Activated naive CD4-positive, alpha-beta T cell treated with Interleukin-2 at 50 U/mL for 16 hours (primary cell): Measurements from ENCODE around the gene TSPO.

Source experiments
- DNase-seq: peaks from one replicate; pipeline ENCODE4 v3.0.0-alpha.2; 2020

Gene TSPO

DNA sequence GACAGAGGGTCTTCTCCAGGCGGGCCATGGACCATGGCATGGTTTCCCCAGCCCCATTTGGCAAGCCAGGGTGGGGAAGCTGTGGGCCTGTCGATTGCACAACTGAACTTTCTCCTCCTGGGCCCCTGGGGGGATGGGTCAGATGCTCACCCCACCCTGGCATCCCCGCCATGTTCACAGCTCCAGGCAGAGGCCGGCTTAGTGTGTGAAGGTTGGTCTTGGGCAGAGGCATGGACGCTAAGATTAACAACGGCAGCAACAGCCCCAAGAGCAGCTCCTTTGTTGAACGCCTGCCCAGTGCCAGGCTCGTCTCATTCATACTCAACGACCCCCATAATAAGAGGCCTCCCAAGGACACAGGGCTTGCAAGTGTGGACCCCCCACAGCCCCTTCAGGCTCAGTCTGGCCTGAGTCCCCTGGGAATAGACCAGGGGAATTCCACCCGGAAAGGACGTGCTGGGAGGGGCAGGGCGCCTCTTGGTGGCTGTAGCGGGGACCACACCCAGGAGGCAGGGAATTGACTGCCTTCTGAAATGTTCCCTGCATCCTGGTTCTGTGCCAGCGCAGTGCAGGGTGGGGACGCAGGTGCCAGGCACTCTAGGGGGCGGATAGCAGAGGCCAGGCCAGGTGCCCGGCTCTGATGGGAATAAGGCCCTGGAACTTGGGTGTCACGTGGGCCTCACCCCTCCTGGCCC, 8.3 kb downstream of the TSPO start:
- no peak for DNase-seq

GRCh38 chr22:43160497-43161126, 9.3 kb downstream of the TSPO start:
- DNase-seq = no peak

DNA sequence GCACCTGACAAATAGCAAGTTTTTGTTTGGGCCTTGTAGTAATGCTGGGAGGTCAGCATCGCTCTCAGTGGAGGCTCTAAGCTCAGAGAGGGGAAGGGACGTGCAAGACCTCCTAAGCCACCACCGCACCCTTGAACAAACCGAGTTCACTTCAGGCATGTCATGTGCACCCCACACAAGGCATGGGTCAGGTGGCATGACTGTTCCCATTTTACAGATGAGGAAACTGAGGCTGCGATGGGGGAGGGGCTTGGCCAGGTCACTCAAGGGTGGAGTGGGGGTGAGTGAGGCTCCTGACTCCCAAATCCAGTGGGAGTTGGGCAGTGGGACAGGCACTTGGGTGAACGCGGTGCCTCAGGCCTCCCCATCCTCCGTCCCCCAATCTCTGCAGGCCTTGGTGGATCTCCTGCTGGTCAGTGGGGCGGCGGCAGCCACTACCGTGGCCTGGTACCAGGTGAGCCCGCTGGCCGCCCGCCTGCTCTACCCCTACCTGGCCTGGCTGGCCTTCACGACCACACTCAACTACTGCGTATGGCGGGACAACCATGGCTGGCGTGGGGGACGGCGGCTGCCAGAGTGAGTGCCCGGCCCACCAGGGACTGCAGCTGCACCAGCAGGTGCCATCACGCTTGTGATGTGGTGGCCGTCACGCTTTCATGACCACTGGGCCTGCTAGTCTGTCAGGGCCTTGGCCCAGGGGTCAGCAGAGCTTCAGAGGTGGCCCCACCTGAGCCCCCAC, 11.2 kb downstream of the TSPO start:
- no peak for DNase-seq

DNA sequence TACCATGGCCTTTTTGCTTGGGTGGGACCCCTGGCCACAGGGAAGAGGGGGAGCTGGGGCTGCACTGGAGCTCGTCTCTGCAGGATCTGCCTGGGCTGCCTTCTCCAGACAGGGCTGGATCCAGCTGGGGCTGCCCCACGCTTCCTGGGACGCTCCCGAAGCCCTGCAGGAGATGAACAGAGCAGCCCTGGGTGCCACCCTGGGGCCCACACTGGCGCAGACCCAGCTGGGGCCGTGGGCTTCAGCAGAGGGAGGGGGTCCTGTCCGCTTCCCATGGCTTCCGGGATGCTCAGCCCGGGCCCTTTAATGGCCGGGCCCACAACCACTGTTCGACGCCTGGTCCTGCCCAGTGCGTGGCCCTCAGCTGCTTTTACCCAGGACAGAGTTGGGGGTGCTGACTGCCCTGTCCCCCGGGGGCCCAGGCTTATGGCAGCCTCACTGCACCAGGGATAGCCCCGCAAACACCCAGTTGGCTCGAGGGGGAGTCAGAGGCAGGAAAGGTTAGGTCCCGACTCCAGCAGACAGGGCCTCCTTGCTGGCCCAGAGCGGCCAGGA, 12.0 kb downstream of the TSPO start:
- no peak for DNase-seq

GRCh38 chr22:43164636-43165035, 13.3 kb downstream of the TSPO start:
- DNase-seq = no peak

DNA sequence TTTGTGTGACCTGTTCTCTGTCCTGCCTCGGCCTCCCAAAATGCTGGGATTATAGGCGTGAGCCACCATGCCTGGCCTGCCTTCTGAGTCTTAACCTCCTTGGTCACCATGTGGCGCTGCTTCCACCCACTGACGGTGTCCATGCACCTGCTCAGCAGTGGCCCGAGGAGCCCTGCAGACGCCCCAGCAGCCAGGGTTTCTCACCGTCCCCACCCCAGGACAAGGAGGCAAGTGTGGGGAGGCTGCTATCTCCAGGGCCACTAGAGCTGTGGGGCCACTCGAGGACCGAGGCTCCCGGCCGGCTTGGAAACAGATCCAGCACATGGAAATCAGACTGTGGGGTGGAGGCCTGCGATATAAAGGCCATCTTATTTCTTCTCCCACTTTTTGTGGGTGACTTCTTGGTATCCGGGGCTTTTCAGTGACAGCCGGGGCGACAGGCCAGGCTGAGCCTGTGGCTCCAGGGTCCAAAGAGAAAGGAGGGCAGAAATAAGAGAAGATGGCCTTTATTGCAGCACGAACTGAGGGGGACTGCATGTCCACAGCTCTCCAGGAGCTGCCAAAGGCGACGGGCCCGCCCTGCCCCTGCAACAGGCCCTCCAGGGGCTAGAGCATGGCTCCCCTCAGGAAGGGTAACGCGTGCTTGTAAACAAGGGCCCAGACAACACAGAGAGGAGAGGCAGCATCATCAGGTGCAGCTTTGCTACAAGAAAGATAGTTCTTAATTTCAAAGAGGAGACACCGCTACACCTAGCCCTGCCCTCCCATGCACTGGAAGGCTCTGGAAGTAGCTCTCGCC, 15.0 kb downstream of the TSPO start:
- DNase-seq = no peak

GRCh38 chr22:43167001-43167589, 15.7 kb downstream of the TSPO start:
- DNase-seq = no peak

DNA sequence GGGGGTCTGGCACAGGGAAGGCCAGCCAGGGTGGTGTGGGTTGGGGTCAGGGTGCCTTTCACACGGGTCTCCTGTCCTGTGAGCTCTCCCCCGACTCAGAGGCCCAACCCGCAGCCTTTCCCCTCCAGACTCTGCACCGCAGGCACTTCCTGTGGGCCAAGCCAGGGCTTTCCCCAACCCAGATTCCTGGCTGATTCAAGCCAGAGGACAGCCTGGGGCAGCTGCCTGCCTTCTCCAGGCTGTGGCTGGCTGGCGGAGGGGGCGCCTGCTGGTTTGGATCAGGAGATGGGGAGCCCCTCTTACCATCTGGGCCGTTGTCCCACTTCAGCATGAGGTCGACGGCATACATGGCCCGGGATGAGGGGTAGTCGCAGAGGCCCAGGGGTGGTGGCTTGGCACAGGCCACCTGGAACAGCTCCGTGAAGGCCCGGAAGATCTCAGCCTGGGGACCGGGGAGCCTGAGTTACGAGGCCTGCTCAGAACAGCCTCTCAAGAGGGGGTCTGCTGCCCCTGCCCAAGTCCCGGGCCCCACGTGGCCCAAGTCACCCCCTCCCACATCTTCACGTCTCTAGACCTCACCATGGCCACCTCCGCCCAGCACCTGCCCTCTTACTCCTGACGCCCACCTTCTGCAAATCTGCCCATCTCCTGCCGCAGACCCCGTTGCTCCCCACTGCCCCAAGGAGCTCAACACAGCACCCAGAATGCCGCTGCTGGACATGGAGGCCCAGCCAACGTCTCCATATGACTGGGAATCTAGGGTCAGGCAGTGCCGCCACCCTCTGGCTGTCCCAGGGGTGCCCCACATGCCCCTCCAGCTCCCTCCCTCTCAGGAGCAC, 17.3 kb downstream of the TSPO start:
- no peak for DNase-seq

DNA sequence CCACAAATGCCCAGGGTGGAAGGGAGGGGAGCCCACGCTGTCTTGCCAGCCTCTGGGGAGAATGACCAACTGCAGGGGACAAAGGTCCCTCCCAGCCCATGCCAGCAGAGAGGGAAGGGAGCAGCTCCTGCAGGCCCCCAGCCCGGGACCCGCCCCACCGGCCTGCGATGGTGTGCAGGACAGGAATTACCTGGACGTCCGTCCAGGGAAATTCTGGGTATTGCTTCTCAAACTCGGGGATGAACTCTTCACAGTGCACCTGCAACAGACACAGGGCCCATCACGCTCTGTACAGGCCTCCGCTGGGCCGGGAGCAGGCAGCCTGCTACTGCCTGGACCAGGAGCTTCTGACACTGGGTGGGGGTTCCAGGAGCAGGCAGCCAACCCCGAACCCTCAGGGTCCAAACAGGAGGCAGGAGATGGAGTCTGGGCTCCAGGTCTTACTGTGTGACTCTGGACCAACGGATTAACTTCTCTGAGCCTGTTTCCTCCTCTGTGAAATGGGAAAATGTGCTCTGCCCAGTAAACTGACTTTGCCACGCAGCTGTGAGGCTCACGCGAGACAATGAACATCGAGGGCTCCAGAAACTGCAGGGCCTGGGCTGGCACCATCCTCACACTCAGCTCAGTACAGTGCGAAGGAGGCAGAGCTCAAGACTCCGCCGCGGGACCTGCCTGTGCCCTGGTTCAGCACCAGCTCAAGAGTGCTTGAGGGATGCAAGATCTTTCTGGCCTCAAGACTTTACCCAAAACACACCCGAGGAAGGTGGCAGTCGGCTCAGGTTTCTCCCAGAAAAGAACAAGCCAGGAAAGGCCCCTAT, 18.2 kb downstream of the TSPO start:
- no peak for DNase-seq

DNA sequence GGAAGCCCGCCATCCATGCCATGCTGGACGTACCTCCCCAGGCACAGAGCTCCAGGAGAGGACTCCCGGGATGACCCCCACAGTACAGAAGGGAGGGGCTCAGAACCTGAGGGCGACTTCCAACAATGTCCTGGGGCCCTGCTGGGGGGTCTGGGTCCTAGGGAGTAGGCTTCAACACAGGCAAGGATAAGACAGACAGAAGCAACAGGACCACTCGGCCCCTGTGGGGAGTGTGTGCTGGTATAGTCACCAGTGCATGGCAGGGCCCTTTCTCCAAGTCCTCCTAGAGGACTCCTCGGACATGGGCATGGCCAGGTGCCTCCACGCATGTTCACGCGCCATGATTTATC, 18.7 kb downstream of the TSPO start:
- no peak for DNase-seq

- no peak for DNase-seq
Observed at GRCh38 chr22:43171019-43171491, 19.7 kb downstream of the TSPO start.

- no peak for DNase-seq
Observed at GRCh38 chr22:43171607-43172006, 20.2 kb downstream of the TSPO start.

DNA sequence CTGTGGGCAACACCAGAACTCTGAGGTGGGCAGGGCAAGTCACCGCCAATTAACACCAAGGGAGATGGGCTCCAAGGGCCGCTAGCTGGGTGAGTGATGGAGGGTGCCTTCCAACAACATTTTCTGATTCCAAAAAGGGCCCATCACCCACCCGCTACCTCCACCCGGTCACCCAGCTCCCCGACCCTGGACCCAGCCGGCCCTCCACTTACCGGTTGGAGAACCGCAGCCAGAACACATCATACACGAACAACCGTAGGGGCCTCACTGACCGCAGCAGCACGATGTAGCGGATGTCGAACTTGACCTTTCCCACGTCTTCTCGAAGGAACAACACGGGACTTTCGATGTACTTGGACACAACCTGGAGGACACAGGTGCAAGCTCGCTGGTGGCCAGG, 20.8 kb downstream of the TSPO start:
- no peak for DNase-seq

DNA sequence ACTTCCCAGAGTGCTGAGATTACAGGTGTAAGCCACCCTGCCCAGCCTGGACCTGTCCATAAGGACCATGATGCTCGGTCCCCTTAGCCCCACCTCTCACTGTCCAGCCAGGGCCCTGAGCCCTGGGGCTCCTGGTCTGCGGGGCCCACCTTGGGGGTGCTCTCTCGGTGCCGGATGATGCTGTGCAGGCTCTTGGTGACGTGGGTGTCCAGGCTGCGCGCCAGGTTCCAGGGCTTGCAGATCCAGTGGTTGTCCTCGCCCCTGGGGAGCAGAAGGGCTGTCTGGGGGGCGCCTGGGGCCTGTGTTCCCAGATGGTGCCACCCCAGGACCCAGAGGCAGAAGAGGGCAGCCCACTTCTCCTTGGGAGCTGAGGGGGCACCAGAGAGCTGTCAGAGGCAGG, 22.2 kb downstream of the TSPO start:
- DNase-seq = no peak

- DNase-seq = no peak
Observed at GRCh38 chr22:43173976-43174720, 22.8 kb downstream of the TSPO start.

DNA sequence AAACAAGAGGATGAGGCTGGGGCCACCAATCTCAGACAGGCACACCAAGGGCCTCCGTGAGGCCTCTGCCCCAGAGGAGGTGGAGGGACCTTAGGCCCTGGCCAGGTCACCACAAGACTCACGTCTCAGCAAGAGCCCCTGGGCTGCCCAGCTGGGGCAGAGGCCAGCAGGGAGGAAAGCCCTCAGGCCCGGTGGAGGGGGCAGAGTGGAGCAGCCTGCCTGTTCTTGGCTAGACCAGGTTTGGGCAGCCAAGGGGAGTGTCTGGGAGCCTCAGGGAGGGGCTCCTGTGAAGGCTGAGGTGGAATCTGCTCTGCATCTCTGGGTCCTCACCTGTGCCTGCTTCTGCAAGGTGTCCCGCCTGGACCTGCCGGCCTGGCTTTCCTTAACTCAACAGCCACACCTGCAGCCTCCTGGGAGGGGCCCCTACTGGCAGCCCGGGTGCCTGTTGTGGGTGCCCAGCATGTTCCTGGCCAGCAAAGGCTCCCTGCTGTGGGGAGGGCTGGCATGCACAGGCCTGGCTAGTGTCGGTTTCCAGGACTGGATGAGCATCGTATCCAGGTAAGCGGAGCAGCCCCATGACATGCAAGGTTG, 23.7 kb downstream of the TSPO start:
- DNase-seq = no peak

GRCh38 chr22:43176090-43176489, 24.7 kb downstream of the TSPO start:
- DNase-seq = no peak

DNA sequence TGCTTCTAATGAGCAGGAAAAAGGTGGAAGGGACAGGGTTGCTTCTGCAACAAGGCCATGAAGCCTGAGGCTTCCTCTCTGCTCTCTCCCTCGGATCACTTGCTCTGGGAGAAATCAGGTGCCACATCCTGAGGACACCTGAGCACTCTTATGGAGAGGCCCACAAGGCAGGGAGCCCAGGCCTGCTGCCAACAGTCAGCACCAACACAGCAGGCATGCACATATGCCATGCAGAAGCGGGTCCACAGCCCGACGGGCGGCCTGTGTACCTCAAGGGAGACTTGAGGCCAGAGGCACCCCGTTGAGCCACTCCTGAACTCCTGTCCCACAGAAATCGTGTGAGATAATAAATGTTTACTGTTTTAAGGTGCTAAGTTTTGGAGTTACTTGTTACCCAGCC, 26.1 kb downstream of the TSPO start:
- DNase-seq = no peak

DNA sequence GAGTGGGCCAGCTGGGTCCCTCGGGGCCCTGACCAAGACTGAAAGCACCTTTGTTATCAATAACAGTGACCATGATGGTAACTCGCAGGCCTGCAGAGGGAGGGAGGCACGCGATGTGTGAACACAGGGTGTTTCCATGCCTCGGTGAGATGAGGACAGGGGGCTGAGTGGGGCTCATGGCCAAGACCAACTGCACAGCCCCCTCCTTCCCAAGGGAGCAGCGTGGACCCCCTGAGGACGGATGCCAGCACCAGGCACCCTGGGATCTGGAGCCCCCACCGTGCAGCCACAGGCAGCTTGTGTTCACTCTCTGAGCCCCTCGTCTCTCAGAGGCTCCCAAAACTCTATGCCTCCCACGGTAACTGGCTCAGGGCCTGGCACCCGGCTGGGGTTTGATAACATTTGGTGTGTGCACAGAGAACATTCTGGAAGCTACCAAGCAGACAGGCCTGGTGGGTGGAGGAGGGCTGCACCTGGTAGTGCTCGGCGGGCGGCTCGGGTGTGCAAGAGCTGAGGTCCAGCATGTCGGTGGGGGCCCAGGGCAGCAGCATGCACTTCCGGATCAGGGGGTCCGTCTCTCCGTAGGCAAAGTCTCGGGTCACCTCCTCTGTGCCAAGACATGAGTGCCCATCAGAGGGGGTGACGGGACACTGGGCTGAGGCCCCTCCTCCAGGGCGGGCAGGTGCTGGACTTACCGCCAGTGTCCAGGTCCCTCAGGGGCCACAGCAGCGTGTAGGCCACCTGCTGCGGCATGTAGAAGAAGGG, 28.0 kb downstream of the TSPO start:
- no peak for DNase-seq
